Upper lobe of left lung (tissue), 6 donors: Measurements from ENCODE around the gene DOCK6. TPM values are rescaled to one million over a fixed set of nuclear protein-coding genes. Genes with fewer than 3 reads are reported as not detected.

ENCODE experiments used
- ATAC-seq, 2 donors: fragments of 200-7000 bp; cut with Tn5 transposase; one replicate each; pipeline ENCODE4 v1.9.1; 2022; ENCODE audit warnings: mild to moderate bottlenecking in 2 of 2, moderate library complexity in 2 of 2; ENCODE audit not compliant: low FRiP score in 2 of 2
- DNase-seq, 2 donors: peaks; one replicate each; pipeline ENCODE4 v3.0.0-alpha.2; 2019 to 2020
- H3K27ac ChIP-seq, 4 donors: fragments of 200-600 bp; sonication (generic); one replicate each; pipeline ENCODE4 v1.5.1; 2016 to 2019
- H3K27me3 ChIP-seq, 4 donors: fragments of 200-600 bp; sonication (generic); one replicate each; pipeline ENCODE4 v1.5.1; 2017 to 2019
- H3K36me3 ChIP-seq, 4 donors: fragments of 200-600 bp; sonication (generic); one replicate each; pipeline ENCODE4 v1.5.1; 2016 to 2019
- H3K4me1 ChIP-seq, 4 donors: fragments of 200-600 bp; sonication (generic); one replicate each; pipeline ENCODE4 v1.5.1; 2018 to 2019
- H3K4me3 ChIP-seq, 4 donors: fragments of 200-600 bp; sonication (generic); one replicate each; pipeline ENCODE4 v1.5.1; 2017 to 2019; ENCODE audit warnings: mild to moderate bottlenecking in 2 of 4, moderate library complexity in 1 of 4
- H3K9me3 ChIP-seq, 4 donors: fragments of 200-600 bp; sonication (generic); one replicate each; pipeline ENCODE4 v1.5.1; 2018 to 2019
- CTCF ChIP-seq, 6 experiments: fragments of 450-650 bp in 4 of 6; fragments of 200-600 bp in 2 of 6; sonication (generic) in 2 of 6; IDR thresholded peaks; one replicate each; pipeline ENCODE4 v1.5.1; 2016 to 2019; ENCODE audit warnings: antibody characterized with exemption in 6 of 6
- EP300 ChIP-seq, 4 donors: sonication (generic); formaldehyde crosslinking; IDR thresholded peaks; one replicate each; pipeline ENCODE4 v1.5.1; 2017; ENCODE audit warnings: antibody characterized with exemption in 4 of 4, control low read depth in 2 of 4
- POLR2A ChIP-seq, 4 donors: fragments of 450-650 bp; IDR thresholded peaks; one replicate each; pipeline ENCODE4 v1.5.1; 2016 to 2017; ENCODE audit warnings: antibody characterized with exemption in 4 of 4, mild to moderate bottlenecking in 2 of 4
- POLR2AphosphoS5 ChIP-seq, 2 donors: sonication (generic); formaldehyde crosslinking; IDR thresholded peaks; one replicate each; pipeline ENCODE4 v1.5.1; 2017; ENCODE audit warnings: antibody characterized with exemption in 2 of 2
- WGBS, 2 donors: methylation state at CpG; one replicate each; pipeline ENCODE4 v1.1.5; 2017 to 2018; 5-methylcytosine and 5-hydroxymethylcytosine counted together
- total RNA-seq, 6 donors: library from RNA; depleted of rRNA in 4 of 6; stranded (reverse); fragments of >200 nt in 4 of 6; gene quantifications; one replicate each; pipeline versions ENCODE4 v1.1.0 to v1.2.1, GENCODE V29; 2016 to 2021
- donor health status: DM: no; HTN: no; CAD: no; lungs with moderate emphysema.
- donor health status: DM: no; HTN: yes; CAD: no; lungs with severe emphysema.

The DOCK6 gene
- total RNA-seq, 6 donors from 2014 or later = 34.5 to 203 (median 116) TPM

- ATAC-seq (no peak), DNase-seq (no peak)
- no peaks in the 10 kb centered on the region for H3K9me3 ChIP-seq
- 74 to 78% methylated on average over 7 of the region's 7 CpGs for WGBS, 2 donors
- no peaks in the 10 kb centered on the region for H3K36me3 ChIP-seq
- H3K4me1 ChIP-seq = peaks cover 0 to 18% (median 12%) of the 10 kb centered on the region in 4 donors
- no peak overlapping the region for H3K27ac ChIP-seq
- TF ChIP-seq EP300 (IDR thresholded peaks at IDR 0.05) = no peak
- TF ChIP-seq POLR2A (IDR thresholded peaks at IDR 0.05) = no peak
- no peak for TF ChIP-seq POLR2AphosphoS5 (IDR thresholded peaks at IDR 0.05)
- peak; percentile 12 to 43 (median 22) for TF ChIP-seq CTCF (IDR thresholded peaks at IDR 0.05)
- H3K27me3 ChIP-seq = no peaks in the 10 kb centered on the region
- no peak overlapping the region for H3K4me3 ChIP-seq
These were observed 26.0 kb upstream of the DOCK6 start for GRCh38 chr19:11288349-11288748.

- TF ChIP-seq POLR2AphosphoS5 (IDR thresholded peaks at IDR 0.05) = peak; percentile 73 to 84
- no peak for TF ChIP-seq POLR2A (IDR thresholded peaks at IDR 0.05)
- TF ChIP-seq CTCF (IDR thresholded peaks at IDR 0.05) = peak in 5 of 6 experiments; percentile 6 to 49 (median 40)
- TF ChIP-seq EP300 (IDR thresholded peaks at IDR 0.05) = no peak
- H3K27me3 ChIP-seq = no peaks in the 10 kb centered on the region
- ATAC-seq (no peak), DNase-seq (no peak)
- 39 to 46% methylated on average over 6 of the region's 6 CpGs for WGBS, 2 donors
- peak overlapping the region; percentile 26 to 81 (median 60) for H3K27ac ChIP-seq
- H3K4me3 ChIP-seq = no peak overlapping the region
- H3K36me3 ChIP-seq = no peaks in the 10 kb centered on the region
- no peaks in the 10 kb centered on the region for H3K9me3 ChIP-seq
- peaks cover 0 to 22% (median 9%) of the 10 kb centered on the region in 4 donors for H3K4me1 ChIP-seq
These were observed 24.1 kb upstream of the DOCK6 start for GRCh38 chr19:11286312-11286974.

- no peaks in the 10 kb centered on the region for H3K36me3 ChIP-seq
- H3K4me1 ChIP-seq = peaks cover 5 to 22% (median 11%) of the 10 kb centered on the region in 4 donors
- ATAC-seq (no peak), DNase-seq (no peak)
- H3K9me3 ChIP-seq = no peaks in the 10 kb centered on the region
- no peak for TF ChIP-seq EP300 (IDR thresholded peaks at IDR 0.05)
- TF ChIP-seq POLR2A (IDR thresholded peaks at IDR 0.05) = no peak
- no peak for TF ChIP-seq POLR2AphosphoS5 (IDR thresholded peaks at IDR 0.05)
- no peak for TF ChIP-seq CTCF (IDR thresholded peaks at IDR 0.05)
- 61 to 75% methylated on average over 6 of the region's 6 CpGs for WGBS, 2 donors
- H3K27me3 ChIP-seq = no peaks in the 10 kb centered on the region
- H3K27ac ChIP-seq = peak overlapping the region in 3 of 4 donors; percentile 10 to 70 (median 45)
- H3K4me3 ChIP-seq = no peak overlapping the region
These were observed 22.2 kb upstream of the DOCK6 start for GRCh38 chr19:11284515-11284914.

GRCh38 chr19:11281356-11282049, 19.2 kb upstream of the DOCK6 start:
- 77 to 82% methylated on average over 11 of the region's 11 CpGs for WGBS, 2 donors
- H3K27ac ChIP-seq = peak overlapping the region in 1 of 4 donors; percentile 40
- DNase-seq = no peak
- H3K4me1 ChIP-seq = peaks cover 9 to 15% (median 12%) of the 10 kb centered on the region in 4 donors
- H3K27me3 ChIP-seq = no peaks in the 10 kb centered on the region
- no peaks in the 10 kb centered on the region for H3K9me3 ChIP-seq
- no peak for ATAC-seq
- TF ChIP-seq EP300 (IDR thresholded peaks at IDR 0.05) (no peak), POLR2A (IDR thresholded peaks at IDR 0.05) (no peak), CTCF (IDR thresholded peaks at IDR 0.05) (no peak), POLR2AphosphoS5 (IDR thresholded peaks at IDR 0.05) (no peak)
- H3K36me3 ChIP-seq = no peaks in the 10 kb centered on the region
- H3K4me3 ChIP-seq = no peak overlapping the region
